Ovary (tissue), 9 donors: ENCODE results near the gene ROR2. TPM values are rescaled to one million over a fixed set of nuclear protein-coding genes. Genes with fewer than 3 reads are reported as not detected.

ENCODE experiments used
- DNase-seq, 5 donors: peaks; one replicate each; pipeline ENCODE4 v3.0.0-alpha.2; 2019 to 2020
- H3K27ac ChIP-seq, 2 donors: fragments of 200-600 bp; one replicate each; pipeline versions ENCODE4 v1.5.1 to v1.8.0; 2019 to 2022
- H3K27me3 ChIP-seq: fragments of 200-600 bp; one replicate; pipeline ENCODE4 v1.8.0; 2022
- H3K36me3 ChIP-seq: fragments of 200-600 bp; sonication (generic); one replicate; pipeline ENCODE4 v1.5.1; 2019
- H3K4me1 ChIP-seq: one replicate; pipeline ENCODE4 v1.8.1; 2013; ENCODE audit warnings: mild to moderate bottlenecking, moderate library complexity; ENCODE audit not compliant: insufficient read depth
- H3K4me3 ChIP-seq: fragments of 200-600 bp; sonication (generic); one replicate; pipeline ENCODE4 v1.5.1; 2017
- H3K9me3 ChIP-seq, 2 donors: fragments of 200-600 bp in 1 of 2; sonication (generic) in 1 of 2; one replicate each; pipeline versions ENCODE4 v1.5.1 to v1.8.1; 2013 to 2019; ENCODE audit warnings: mild to moderate bottlenecking in 1 of 2, moderate library complexity in 1 of 2
- CTCF ChIP-seq, 3 donors: fragments of 450-650 bp in 2 of 3; fragments of 200-600 bp in 1 of 3; IDR thresholded peaks; one replicate each; pipeline versions ENCODE4 v1.5.1 to v1.8.0; 2016 to 2022; ENCODE audit warnings: antibody characterized with exemption in 3 of 3, mild to moderate bottlenecking in 1 of 3
- EP300 ChIP-seq: sonication (generic); formaldehyde crosslinking; IDR thresholded peaks from one replicate; pipeline ENCODE4 v1.6.1; 2017; ENCODE audit warnings: antibody characterized with exemption
- POLR2A ChIP-seq: fragments of 450-650 bp; IDR thresholded peaks from one replicate; pipeline ENCODE4 v1.6.1; 2017; ENCODE audit warnings: antibody characterized with exemption, mild to moderate bottlenecking, moderate library complexity
- WGBS, 3 donors: extraction: QIAGEN DNeasy Blood & Tissue Kit in 1 of 3; methylation state at CpG; one replicate each; pipeline versions ENCODE4 v1.1.5 to v1.1.7; 2013 to 2017; 5-methylcytosine and 5-hydroxymethylcytosine counted together
- intact Hi-C, 4 donors: fragments of 100-400 bp; cut with DNase I; formaldehyde crosslinking; loops; one replicate each; pipeline versions ENCODE4 v1.11.0 to v1.15.1; 2022 to 2023
- polyA plus RNA-seq, 2 donors: library from polyadenylated mRNA; stranded (reverse); fragments of 200-250 nt in 1 of 2; fragments of 350-450 nt in 1 of 2; fragmentation: Illumina TruSeq in 1 of 2; extraction: RNeasy Lipid Tissue Mini Kit (QIAGEN cat#74804) in 1 of 2; gene quantifications; one replicate each; pipeline ENCODE4 v1.2.3, GENCODE V29; 2013 to 2014
- total RNA-seq, 7 donors: library from RNA; depleted of rRNA in 2 of 7; stranded (reverse); fragments of >200 nt in 2 of 7; fragmentation: NEBNext Ultra II Directional in 3 of 7; extraction: Animal tissue kit (Norgen Biotek cat#: 25700) in 3 of 7; gene quantifications; one replicate each; pipeline versions ENCODE4 v1.1.0 to v1.2.4, GENCODE V29; 2016 to 2023
- donor health status: DM: no; HTN: no; CAD: no; lungs with moderate emphysema.
- donor health status: DM: no; HTN: no; CAD: no.
- donor health status: Bipolar disorder and iron deficiency.
- donor health status: DM: yes; HTN: yes; CAD: no.
- donor health status: DM: no; HTN: no; CAD: no.
- donor health status: DM: yes; HTN: yes; CAD: no.

ROR2 gene
- total and polyA plus RNA-seq, 9 donors = 11.4 to 35.5 (median 27.7) TPM

GRCh38 chr9:91724068-91724440 is 226.0 kb downstream of the ROR2 start:
- H3K27me3 ChIP-seq = no peaks in the 10 kb centered on the region
- TF ChIP-seq POLR2A (no peak), CTCF (IDR thresholded peaks at IDR 0.05) (no peak), EP300 (no peak)
- 87 to 94% (median 93%) methylated on average over 21 of the region's 21 CpGs for WGBS, 3 donors
- no peaks in the 10 kb centered on the region for H3K36me3 ChIP-seq
- intact Hi-C loops = no loop called here
- no peak for DNase-seq
- no peak overlapping the region for H3K4me3 ChIP-seq
- no peak overlapping the region for H3K27ac ChIP-seq
- no peaks in the 10 kb centered on the region for H3K4me1 ChIP-seq
- H3K9me3 ChIP-seq = no peaks in the 10 kb centered on the region

GRCh38 chr9:91723420-91724067 is 226.5 kb downstream of the ROR2 start:
- WGBS, 3 donors = 85 to 92% (median 91%) methylated on average over 16 to 23 of the region's 23 CpGs

GRCh38 chr9:91720751-91721705 is 229.0 kb downstream of the ROR2 start:
- TF ChIP-seq EP300 (no peak), CTCF (IDR thresholded peaks at IDR 0.05) (no peak), POLR2A (no peak)
- H3K4me3 ChIP-seq = no peak overlapping the region
- intact Hi-C loops = no loop called here
- H3K36me3 ChIP-seq = no peaks in the 10 kb centered on the region
- H3K9me3 ChIP-seq = no peaks in the 10 kb centered on the region
- WGBS, 3 donors = 37 to 59% (median 48%) methylated on average over 16 of the region's 16 CpGs
- no peaks in the 10 kb centered on the region for H3K4me1 ChIP-seq
- no peak for DNase-seq
- H3K27me3 ChIP-seq = no peaks in the 10 kb centered on the region
- H3K27ac ChIP-seq = no peak overlapping the region

More at GRCh38 chr9:91723420-91724067, 226.5 kb downstream of the ROR2 start:
- no peak for TF ChIP-seq CTCF (IDR thresholded peaks at IDR 0.05)
- TF ChIP-seq POLR2A = no peak
- TF ChIP-seq EP300 = no peak
- H3K4me1 ChIP-seq = no peaks in the 10 kb centered on the region
- H3K36me3 ChIP-seq = no peaks in the 10 kb centered on the region
- H3K27me3 ChIP-seq = no peaks in the 10 kb centered on the region
- H3K27ac ChIP-seq = no peak overlapping the region
- intact Hi-C loops = no loop called here
- H3K4me3 ChIP-seq = no peak overlapping the region
- no peak for DNase-seq
- no peaks in the 10 kb centered on the region for H3K9me3 ChIP-seq

- H3K4me1 ChIP-seq = no peaks in the 10 kb centered on the region
- H3K9me3 ChIP-seq = no peaks in the 10 kb centered on the region
- intact Hi-C loops = no loop called here
- H3K27ac ChIP-seq = no peak overlapping the region
- no peak for DNase-seq
- H3K4me3 ChIP-seq = no peak overlapping the region
- H3K36me3 ChIP-seq = no peaks in the 10 kb centered on the region
- 80 to 89% (median 88%) methylated on average over 3 of the region's 3 CpGs for WGBS, 3 donors
- H3K27me3 ChIP-seq = no peaks in the 10 kb centered on the region
- no peak for TF ChIP-seq POLR2A
- TF ChIP-seq EP300 = no peak
- no peak for TF ChIP-seq CTCF (IDR thresholded peaks at IDR 0.05)
Measured at GRCh38 chr9:91720313-91720712, 229.7 kb downstream of the ROR2 start.
